ENCODE measurements around the gene ZNF831.

Gene ZNF831

DNA sequence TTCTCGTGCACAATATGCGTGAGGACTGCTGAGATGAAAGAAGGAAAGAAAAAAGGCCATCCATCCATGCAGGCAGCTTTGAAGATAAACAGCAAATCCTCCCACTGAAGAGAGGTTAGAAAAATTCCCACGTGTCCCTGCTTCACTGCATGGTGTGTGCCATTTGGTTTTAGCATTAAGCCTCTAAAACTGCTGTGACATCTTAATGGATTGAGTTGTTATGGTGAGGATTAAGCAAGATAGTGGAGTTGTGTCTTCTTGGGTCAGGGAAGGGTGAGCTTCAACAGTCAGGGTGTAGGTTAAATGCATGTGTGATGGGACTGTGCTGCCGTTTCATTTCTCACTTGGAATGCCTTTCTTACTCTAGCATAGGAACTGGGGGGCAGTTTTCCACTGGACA lies 50.5 kb downstream of the ZNF831 start:
- no peak for DNase-seq (ENCODE audit: low read depth, low spot score)
- H3K4me3 ChIP-seq (ENCODE audit: low read length) = no peak overlapping the region

DNA sequence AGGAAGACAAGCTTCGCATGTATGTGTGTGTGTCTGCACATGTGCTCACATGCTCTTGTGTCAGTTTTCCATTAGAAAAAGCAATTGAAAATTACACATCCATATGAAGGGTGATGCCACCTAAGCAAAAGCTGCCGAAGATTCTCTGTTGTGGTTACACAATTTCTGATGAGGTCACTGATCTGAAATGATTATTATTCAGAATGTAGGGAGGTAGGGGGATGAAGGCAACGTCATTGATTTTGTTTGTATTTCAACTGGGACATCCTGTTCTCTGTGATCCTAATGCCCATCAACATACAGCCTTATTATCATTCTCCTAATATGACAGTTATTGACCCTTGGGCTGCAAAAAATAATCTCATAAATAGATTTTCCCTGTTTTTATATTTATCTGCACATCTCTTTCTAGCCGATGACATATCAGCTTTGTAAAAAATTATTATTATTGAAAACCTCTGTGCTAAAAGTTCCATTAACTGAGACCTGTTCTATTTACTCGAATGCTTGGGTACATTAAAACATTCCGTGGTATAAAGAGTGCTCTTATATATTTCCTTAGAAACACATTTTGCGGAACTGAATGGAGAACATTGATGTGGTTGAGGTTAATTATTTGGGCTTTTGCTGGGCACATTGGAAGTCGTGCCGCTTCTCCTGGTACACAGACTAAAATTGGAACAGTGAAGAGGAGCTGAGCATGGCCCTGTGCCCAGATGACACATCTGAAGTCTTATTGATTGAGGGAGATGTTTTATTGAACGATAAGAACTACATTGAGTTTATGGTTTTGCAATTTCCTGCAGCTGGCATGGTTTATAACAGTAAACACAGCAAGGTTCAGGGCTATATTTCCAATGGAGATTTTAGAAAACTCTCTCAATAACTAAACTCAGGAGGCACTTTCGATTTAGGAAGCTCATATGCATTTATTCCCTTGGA lies 51.3 kb downstream of the ZNF831 start:
- Histone ChIP-seq H3K27ac (ENCODE audit: low read length) (no peak overlapping the region), H3K36me3 (ENCODE audit: control insufficient read depth, insufficient read depth, low read length) (no peaks in the 10 kb centered on the region), H3K9me3 (ENCODE audit: control insufficient read depth, insufficient read depth, low read length) (no peaks in the 10 kb centered on the region), H3K4me3 (ENCODE audit: low read length) (no peak overlapping the region), H3K4me1 (ENCODE audit: control insufficient read depth, insufficient read depth, low read length) (peaks cover 2% of the 10 kb centered on the region; the same call in 1 of the 2 replicates), H3K27me3 (ENCODE audit: control insufficient read depth, insufficient read depth, low read length) (no peaks in the 10 kb centered on the region)
- DNase-seq (ENCODE audit: low read depth, low spot score) = no peak
- WGBS (ENCODE audit: insufficient coverage, insufficient read length) = no CpG with 5 or more reads among the region's 11 CpGs

More for the DNA sequence above, 50.5 kb downstream of the ZNF831 start:
- Histone ChIP-seq H3K9me3 (ENCODE audit: control insufficient read depth, insufficient read depth, low read length) (no peaks in the 10 kb centered on the region), H3K27me3 (ENCODE audit: control insufficient read depth, insufficient read depth, low read length) (no peaks in the 10 kb centered on the region), H3K36me3 (ENCODE audit: control insufficient read depth, insufficient read depth, low read length) (no peaks in the 10 kb centered on the region), H3K27ac (ENCODE audit: low read length) (no peak overlapping the region), H3K4me1 (ENCODE audit: control insufficient read depth, insufficient read depth, low read length) (peaks cover 1% of the 10 kb centered on the region; the same call in 1 of the 2 replicates)
- no CpG with 5 or more reads among the region's 4 CpGs for WGBS (ENCODE audit: insufficient coverage, insufficient read length)

GRCh38 chr20:59217173-59217572 lies 53.6 kb downstream of the ZNF831 start:
- Histone ChIP-seq H3K36me3 (ENCODE audit: control insufficient read depth, insufficient read depth, low read length) (no peaks in the 10 kb centered on the region), H3K4me1 (ENCODE audit: control insufficient read depth, insufficient read depth, low read length) (peaks cover 4% of the 10 kb centered on the region), H3K27ac (ENCODE audit: low read length) (no peak overlapping the region), H3K27me3 (ENCODE audit: control insufficient read depth, insufficient read depth, low read length) (no peaks in the 10 kb centered on the region), H3K4me3 (ENCODE audit: low read length) (no peak overlapping the region), H3K9me3 (ENCODE audit: control insufficient read depth, insufficient read depth, low read length) (no peaks in the 10 kb centered on the region)
- WGBS (ENCODE audit: insufficient coverage, insufficient read length) = no CpG with 5 or more reads among the region's 1 CpG
- DNase-seq (ENCODE audit: low read depth, low spot score) = no peak

GRCh38 chr20:59217794-59218280 lies 54.2 kb downstream of the ZNF831 start:
- WGBS (ENCODE audit: insufficient coverage, insufficient read length) = no CpG with 5 or more reads among the region's 2 CpGs
- no peak for DNase-seq (ENCODE audit: low read depth, low spot score)
- no peaks in the 10 kb centered on the region for H3K27me3 ChIP-seq (ENCODE audit: control insufficient read depth, insufficient read depth, low read length)

DNA sequence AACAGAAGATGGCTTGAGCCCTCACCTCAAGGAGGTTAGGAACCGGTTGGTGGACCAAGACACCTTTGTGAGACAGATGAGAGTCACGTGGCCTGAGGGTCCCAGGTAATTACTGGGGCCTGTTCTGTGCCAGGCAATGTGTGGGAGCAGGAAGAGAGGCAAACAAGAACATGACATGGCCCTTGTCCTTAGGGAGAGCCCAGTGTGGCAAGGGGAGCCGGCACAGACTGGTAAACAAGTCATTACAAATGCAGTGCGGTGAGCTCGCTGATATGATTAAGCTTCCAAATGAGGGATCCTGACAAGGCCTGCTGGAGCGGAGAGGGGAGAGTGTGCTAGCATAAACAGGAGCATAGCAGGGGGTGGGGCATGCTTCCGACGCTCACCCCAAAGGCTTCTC lies 55.6 kb downstream of the ZNF831 start:
- H3K27me3 ChIP-seq (ENCODE audit: control insufficient read depth, insufficient read depth, low read length) = no peaks in the 10 kb centered on the region
- no CpG with 5 or more reads among the region's 8 CpGs for WGBS (ENCODE audit: insufficient coverage, insufficient read length)

More at GRCh38 chr20:59217794-59218280, 54.2 kb downstream of the ZNF831 start:
- no peaks in the 10 kb centered on the region for H3K9me3 ChIP-seq (ENCODE audit: control insufficient read depth, insufficient read depth, low read length)
- H3K4me3 ChIP-seq (ENCODE audit: low read length) = no peak overlapping the region
- peaks cover 4% of the 10 kb centered on the region for H3K4me1 ChIP-seq (ENCODE audit: control insufficient read depth, insufficient read depth, low read length)
- no peaks in the 10 kb centered on the region for H3K36me3 ChIP-seq (ENCODE audit: control insufficient read depth, insufficient read depth, low read length)
- H3K27ac ChIP-seq (ENCODE audit: low read length) = no peak overlapping the region

GRCh38 chr20:59220161-59220560 lies 56.5 kb downstream of the ZNF831 start:
- Histone ChIP-seq H3K4me1 (ENCODE audit: control insufficient read depth, insufficient read depth, low read length) (peaks cover 4% of the 10 kb centered on the region), H3K9me3 (ENCODE audit: control insufficient read depth, insufficient read depth, low read length) (no peaks in the 10 kb centered on the region), H3K36me3 (ENCODE audit: control insufficient read depth, insufficient read depth, low read length) (no peaks in the 10 kb centered on the region), H3K27ac (ENCODE audit: low read length) (no peak overlapping the region), H3K27me3 (ENCODE audit: control insufficient read depth, insufficient read depth, low read length) (no peaks in the 10 kb centered on the region), H3K4me3 (ENCODE audit: low read length) (no peak overlapping the region)
- DNase-seq (ENCODE audit: low read depth, low spot score) = no peak
- no CpG with 5 or more reads among the region's 5 CpGs for WGBS (ENCODE audit: insufficient coverage, insufficient read length)

More for the DNA sequence above, 55.6 kb downstream of the ZNF831 start:
- Histone ChIP-seq H3K4me1 (ENCODE audit: control insufficient read depth, insufficient read depth, low read length) (peaks cover 4% of the 10 kb centered on the region), H3K4me3 (ENCODE audit: low read length) (no peak overlapping the region), H3K9me3 (ENCODE audit: control insufficient read depth, insufficient read depth, low read length) (no peaks in the 10 kb centered on the region), H3K27ac (ENCODE audit: low read length) (no peak overlapping the region), H3K36me3 (ENCODE audit: control insufficient read depth, insufficient read depth, low read length) (no peaks in the 10 kb centered on the region)
- DNase-seq (ENCODE audit: low read depth, low spot score) = no peak

DNA sequence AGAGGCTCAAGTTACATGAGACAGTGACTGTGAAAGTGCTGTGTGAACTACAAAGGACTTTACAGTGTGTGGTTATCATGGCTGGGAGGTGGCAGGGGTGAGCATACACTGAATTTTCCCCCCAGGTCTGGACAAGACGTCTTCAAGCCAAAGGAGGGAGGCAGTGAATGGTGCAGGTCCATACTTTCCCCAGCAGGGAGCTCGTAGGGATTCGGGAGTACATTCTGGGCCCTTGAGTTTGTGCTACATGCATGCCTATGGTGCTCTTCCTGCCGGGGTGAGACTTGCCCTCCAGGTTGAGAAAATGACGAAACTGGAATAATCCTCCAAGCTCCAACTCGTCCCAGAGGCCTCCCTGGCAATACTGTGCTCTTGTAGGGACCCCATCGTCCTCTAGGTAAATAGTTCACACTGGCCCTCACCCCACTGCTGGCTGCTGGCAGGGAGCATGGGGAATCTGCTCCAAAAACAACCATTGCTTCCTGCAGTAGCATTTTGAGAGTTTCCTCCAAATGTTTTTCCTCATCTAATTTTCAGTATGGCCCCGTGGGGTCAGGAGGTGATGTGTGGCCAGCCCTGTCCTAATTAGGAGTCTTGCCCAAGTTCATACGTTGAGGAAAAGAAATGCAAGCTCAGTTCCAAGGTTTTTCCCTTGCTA lies 57.6 kb downstream of the ZNF831 start:
- no peaks in the 10 kb centered on the region for H3K27me3 ChIP-seq (ENCODE audit: control insufficient read depth, insufficient read depth, low read length)
- H3K36me3 ChIP-seq (ENCODE audit: control insufficient read depth, insufficient read depth, low read length) = no peaks in the 10 kb centered on the region
- H3K4me3 ChIP-seq (ENCODE audit: low read length) = no peak overlapping the region
- WGBS (ENCODE audit: insufficient coverage, insufficient read length) = no CpG with 5 or more reads among the region's 9 CpGs
- no peak for DNase-seq (ENCODE audit: low read depth, low spot score)
- H3K4me1 ChIP-seq (ENCODE audit: control insufficient read depth, insufficient read depth, low read length) = peaks cover 4% of the 10 kb centered on the region
- H3K27ac ChIP-seq (ENCODE audit: low read length) = no peak overlapping the region
- no peaks in the 10 kb centered on the region for H3K9me3 ChIP-seq (ENCODE audit: control insufficient read depth, insufficient read depth, low read length)

- Histone ChIP-seq H3K27me3 (ENCODE audit: control insufficient read depth, insufficient read depth, low read length) (no peaks in the 10 kb centered on the region), H3K9me3 (ENCODE audit: control insufficient read depth, insufficient read depth, low read length) (no peaks in the 10 kb centered on the region), H3K27ac (ENCODE audit: low read length) (no peak overlapping the region), H3K36me3 (ENCODE audit: control insufficient read depth, insufficient read depth, low read length) (no peaks in the 10 kb centered on the region), H3K4me3 (ENCODE audit: low read length) (peak overlapping the region; percentile 24), H3K4me1 (ENCODE audit: control insufficient read depth, insufficient read depth, low read length) (peaks cover 4% of the 10 kb centered on the region)
- WGBS (ENCODE audit: insufficient coverage, insufficient read length) = no CpG with 5 or more reads among the region's 18 CpGs
- DNase-seq (ENCODE audit: low read depth, low spot score) = no peak
These were observed 58.2 kb downstream of the ZNF831 start for GRCh38 chr20:59221707-59222252.

GRCh38 chr20:59222253-59223181 lies 58.9 kb downstream of the ZNF831 start:
- H3K36me3 ChIP-seq (ENCODE audit: control insufficient read depth, insufficient read depth, low read length) = no peaks in the 10 kb centered on the region
- H3K4me3 ChIP-seq (ENCODE audit: low read length) = peak overlapping the region; percentile 25
- H3K4me1 ChIP-seq (ENCODE audit: control insufficient read depth, insufficient read depth, low read length) = peaks cover 4% of the 10 kb centered on the region
- H3K9me3 ChIP-seq (ENCODE audit: control insufficient read depth, insufficient read depth, low read length) = no peaks in the 10 kb centered on the region
- no peaks in the 10 kb centered on the region for H3K27me3 ChIP-seq (ENCODE audit: control insufficient read depth, insufficient read depth, low read length)
- H3K27ac ChIP-seq (ENCODE audit: low read length) = no peak overlapping the region
- DNase-seq (ENCODE audit: low read depth, low spot score) = peak; percentile 52
- WGBS (ENCODE audit: insufficient coverage, insufficient read length) = no CpG with 5 or more reads among the region's 51 CpGs

Measured in iPS DF 6.9 (cell line).